ENCODE results near the gene PRKN.

- TF ChIP-seq POLR2A (IDR thresholded peaks at IDR 0.05; ENCODE audit: low read length), result no peak
- no peak for TF ChIP-seq GATA1 (IDR thresholded peaks at IDR 0.05; ENCODE audit: low read depth, low read length)
Observed at GRCh38 chr6:161493576-161494118, 1233.9 kb downstream of the PRKN start.
